C4-2B (cell line): ENCODE data around the gene PACSIN1.

ENCODE experiments used
- ZFX ChIP-seq: fragments of 450-650 bp; IDR thresholded peaks from 2 replicates; pipeline ENCODE4 v1.6.1; 2017
- TF ChIP-seq, protein P1 (sequence below): fragments of 450-650 bp; conservative IDR thresholded peaks from 2 replicates; pipeline ENCODE4 v1.5.1; 2017; ENCODE audit warnings: mild to moderate bottlenecking

- TF ChIP-seq, protein P1, sequence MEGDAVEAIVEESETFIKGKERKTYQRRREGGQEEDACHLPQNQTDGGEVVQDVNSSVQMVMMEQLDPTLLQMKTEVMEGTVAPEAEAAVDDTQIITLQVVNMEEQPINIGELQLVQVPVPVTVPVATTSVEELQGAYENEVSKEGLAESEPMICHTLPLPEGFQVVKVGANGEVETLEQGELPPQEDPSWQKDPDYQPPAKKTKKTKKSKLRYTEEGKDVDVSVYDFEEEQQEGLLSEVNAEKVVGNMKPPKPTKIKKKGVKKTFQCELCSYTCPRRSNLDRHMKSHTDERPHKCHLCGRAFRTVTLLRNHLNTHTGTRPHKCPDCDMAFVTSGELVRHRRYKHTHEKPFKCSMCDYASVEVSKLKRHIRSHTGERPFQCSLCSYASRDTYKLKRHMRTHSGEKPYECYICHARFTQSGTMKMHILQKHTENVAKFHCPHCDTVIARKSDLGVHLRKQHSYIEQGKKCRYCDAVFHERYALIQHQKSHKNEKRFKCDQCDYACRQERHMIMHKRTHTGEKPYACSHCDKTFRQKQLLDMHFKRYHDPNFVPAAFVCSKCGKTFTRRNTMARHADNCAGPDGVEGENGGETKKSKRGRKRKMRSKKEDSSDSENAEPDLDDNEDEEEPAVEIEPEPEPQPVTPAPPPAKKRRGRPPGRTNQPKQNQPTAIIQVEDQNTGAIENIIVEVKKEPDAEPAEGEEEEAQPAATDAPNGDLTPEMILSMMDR = no peak
- TF ChIP-seq ZFX = no peak
Observed at GRCh38 chr6:34547701-34548644, 82.1 kb downstream of the PACSIN1 start.
